GM12865 (cell line): ENCODE data around the gene MTA1.

Experiments
- DNase-seq: peaks from one replicate; pipeline ENCODE4 v3.0.0; 2010; ENCODE audit warnings: low read depth
- H3K4me3 ChIP-seq: 2 replicates; pipeline ENCODE4 v1.5.1; 2011; ENCODE audit warnings: mild to moderate bottlenecking, low read depth, low read length, control low read depth
- CTCF ChIP-seq: IDR thresholded peaks from 2 replicates; pipeline ENCODE4 v1.5.1; 2011; ENCODE audit warnings: low read length, control low read depth, low read depth, inconsistent platforms; ENCODE audit not compliant: insufficient read depth; ENCODE audit errors: missing control alignments

MTA1 gene

GRCh38 chr14:105458571-105458970 is 38.9 kb downstream of the MTA1 start:
- TF ChIP-seq CTCF, result no peak
- no peak overlapping the region for H3K4me3 ChIP-seq
- DNase-seq, result no peak

GRCh38 chr14:105460116-105460515 is 40.5 kb downstream of the MTA1 start:
- H3K4me3 ChIP-seq, result no peak overlapping the region
- no peak for DNase-seq
- TF ChIP-seq CTCF, result no peak

GRCh38 chr14:105460616-105461015 is 41.0 kb downstream of the MTA1 start:
- TF ChIP-seq CTCF, result no peak
- no peak for DNase-seq
- H3K4me3 ChIP-seq, result no peak overlapping the region

GRCh38 chr14:105461903-105462302 is 42.3 kb downstream of the MTA1 start:
- TF ChIP-seq CTCF, result no peak

GRCh38 chr14:105464501-105464900 is 44.9 kb downstream of the MTA1 start:
- H3K4me3 ChIP-seq, result no peak overlapping the region
- no peak for DNase-seq
- TF ChIP-seq CTCF, result no peak

More at GRCh38 chr14:105461903-105462302, 42.3 kb downstream of the MTA1 start:
- DNase-seq, result no peak
- H3K4me3 ChIP-seq, result no peak overlapping the region

- TF ChIP-seq CTCF, result no peak
- H3K4me3 ChIP-seq, result no peak overlapping the region
- no peak for DNase-seq
Observed at GRCh38 chr14:105465209-105466031, 45.8 kb downstream of the MTA1 start.
